ENCODE results near the gene PIWIL4. TPM values are rescaled to one million over a fixed set of nuclear protein-coding genes. Genes with fewer than 3 reads are reported as not detected.

The PIWIL4 gene
- total RNA-seq, 2 experiments from 2014 or later = 0.15 to 0.22 TPM

DNA sequence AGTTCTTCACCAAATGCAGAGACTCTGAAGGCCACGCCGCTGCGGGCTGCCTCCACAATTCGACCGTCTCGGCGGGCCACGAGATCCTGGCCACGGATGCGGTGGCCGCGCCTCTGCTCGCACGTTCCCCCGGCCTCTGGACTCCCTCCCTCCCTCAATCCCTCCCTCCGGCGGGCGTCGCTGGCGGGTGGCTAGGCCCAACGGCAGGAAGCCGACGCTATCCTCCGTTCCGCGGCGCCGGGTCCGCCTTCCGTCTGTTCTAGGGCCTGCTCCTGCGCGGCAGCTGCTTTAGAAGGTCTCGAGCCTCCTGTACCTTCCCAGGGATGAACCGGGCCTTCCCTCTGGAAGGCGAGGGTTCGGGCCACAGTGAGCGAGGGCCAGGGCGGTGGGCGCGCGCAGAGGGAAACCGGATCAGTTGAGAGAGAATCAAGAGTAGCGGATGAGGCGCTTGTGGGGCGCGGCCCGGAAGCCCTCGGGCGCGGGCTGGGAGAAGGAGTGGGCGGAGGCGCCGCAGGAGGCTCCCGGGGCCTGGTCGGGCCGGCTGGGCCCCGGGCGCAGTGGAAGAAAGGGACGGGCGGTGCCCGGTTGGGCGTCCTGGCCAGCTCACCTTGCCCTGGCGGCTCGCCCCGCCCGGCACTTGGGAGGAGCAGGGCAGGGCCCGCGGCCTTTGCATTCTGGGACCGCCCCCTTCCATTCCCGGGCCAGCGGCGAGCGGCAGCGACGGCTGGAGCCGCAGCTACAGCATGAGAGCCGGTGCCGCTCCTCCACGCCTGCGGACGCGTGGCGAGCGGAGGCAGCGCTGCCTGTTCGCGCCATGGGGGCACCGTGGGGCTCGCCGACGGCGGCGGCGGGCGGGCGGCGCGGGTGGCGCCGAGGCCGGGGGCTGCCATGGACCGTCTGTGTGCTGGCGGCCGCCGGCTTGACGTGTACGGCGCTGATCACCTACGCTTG is 23.2 kb upstream of the PIWIL4 start, which contains the start of gene FUT4:
FUT4 (plus strand) TSS at position 227 of the 951 bp plus-strand sequence; CDS start at position 440, 213 bp downstream.
- Histone ChIP-seq H4K20me1 (ENCODE audit: insufficient read depth, low read length) (no peaks in the 10 kb centered on the region), H3K9me2 (ENCODE audit: insufficient read depth, low read length) (no peaks in the 10 kb centered on the region), H3K27ac (ENCODE audit: low read depth, low read length, poor library complexity, severe bottlenecking) (peak within 1 kb of the TSS; percentile 28), H3K4me2 (ENCODE audit: low read length) (peak within 1 kb of the TSS; percentile 53), H3K36me3 (ENCODE audit: insufficient read depth, low read length) (no peaks in the 10 kb centered on the region), H3K4me1 (ENCODE audit: insufficient read depth, low read length, poor library complexity, severe bottlenecking) (peaks cover 11% of the 10 kb centered on the region), H3K79me2 (ENCODE audit: insufficient read depth, low read depth, low read length) (no peaks in the 10 kb centered on the region), H3K9me3 (ENCODE audit: low read length) (no peaks in the 10 kb centered on the region), H3K4me3 (ENCODE audit: low read depth, low read length, poor library complexity, severe bottlenecking) (peak within 1 kb of the TSS; percentile 69), H2AFZ (ENCODE audit: low read length) (peak within 1 kb of the TSS; percentile 82)
- TF ChIP-seq, protein P1, sequence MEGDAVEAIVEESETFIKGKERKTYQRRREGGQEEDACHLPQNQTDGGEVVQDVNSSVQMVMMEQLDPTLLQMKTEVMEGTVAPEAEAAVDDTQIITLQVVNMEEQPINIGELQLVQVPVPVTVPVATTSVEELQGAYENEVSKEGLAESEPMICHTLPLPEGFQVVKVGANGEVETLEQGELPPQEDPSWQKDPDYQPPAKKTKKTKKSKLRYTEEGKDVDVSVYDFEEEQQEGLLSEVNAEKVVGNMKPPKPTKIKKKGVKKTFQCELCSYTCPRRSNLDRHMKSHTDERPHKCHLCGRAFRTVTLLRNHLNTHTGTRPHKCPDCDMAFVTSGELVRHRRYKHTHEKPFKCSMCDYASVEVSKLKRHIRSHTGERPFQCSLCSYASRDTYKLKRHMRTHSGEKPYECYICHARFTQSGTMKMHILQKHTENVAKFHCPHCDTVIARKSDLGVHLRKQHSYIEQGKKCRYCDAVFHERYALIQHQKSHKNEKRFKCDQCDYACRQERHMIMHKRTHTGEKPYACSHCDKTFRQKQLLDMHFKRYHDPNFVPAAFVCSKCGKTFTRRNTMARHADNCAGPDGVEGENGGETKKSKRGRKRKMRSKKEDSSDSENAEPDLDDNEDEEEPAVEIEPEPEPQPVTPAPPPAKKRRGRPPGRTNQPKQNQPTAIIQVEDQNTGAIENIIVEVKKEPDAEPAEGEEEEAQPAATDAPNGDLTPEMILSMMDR (conservative IDR thresholded peaks at IDR 0.05; ENCODE audit: low read length) = no peak
- no peak for TF ChIP-seq EZH2phosphoT487 (IDR thresholded peaks at IDR 0.05; ENCODE audit: borderline replicate concordance, low read depth, low read length)
- peak; percentile 69 for DNase-seq (ENCODE audit: low spot score)
- intact Hi-C loops (cut with micrococcal nuclease; ENCODE audit: unreplicated experiment) = no loop called here
- no TSS peak for BruUV-seq (replicated peaks)
- ChIA-PET CTCF (ENCODE audit: unreplicated experiment) (no interaction called here), POLR2A (no interaction called here)

DNA sequence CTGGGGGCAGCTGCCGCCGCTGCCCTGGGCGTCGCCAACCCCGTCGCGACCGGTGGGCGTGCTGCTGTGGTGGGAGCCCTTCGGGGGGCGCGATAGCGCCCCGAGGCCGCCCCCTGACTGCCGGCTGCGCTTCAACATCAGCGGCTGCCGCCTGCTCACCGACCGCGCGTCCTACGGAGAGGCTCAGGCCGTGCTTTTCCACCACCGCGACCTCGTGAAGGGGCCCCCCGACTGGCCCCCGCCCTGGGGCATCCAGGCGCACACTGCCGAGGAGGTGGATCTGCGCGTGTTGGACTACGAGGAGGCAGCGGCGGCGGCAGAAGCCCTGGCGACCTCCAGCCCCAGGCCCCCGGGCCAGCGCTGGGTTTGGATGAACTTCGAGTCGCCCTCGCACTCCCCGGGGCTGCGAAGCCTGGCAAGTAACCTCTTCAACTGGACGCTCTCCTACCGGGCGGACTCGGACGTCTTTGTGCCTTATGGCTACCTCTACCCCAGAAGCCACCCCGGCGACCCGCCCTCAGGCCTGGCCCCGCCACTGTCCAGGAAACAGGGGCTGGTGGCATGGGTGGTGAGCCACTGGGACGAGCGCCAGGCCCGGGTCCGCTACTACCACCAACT is 22.4 kb upstream of the PIWIL4 start:
- Histone ChIP-seq H4K20me1 (ENCODE audit: insufficient read depth, low read length) (no peaks in the 10 kb centered on the region), H2AFZ (ENCODE audit: low read length) (peak overlapping the region; percentile 82; the same call in 1 of the 2 replicates), H3K9me2 (ENCODE audit: insufficient read depth, low read length) (no peaks in the 10 kb centered on the region), H3K27ac (ENCODE audit: low read depth, low read length, poor library complexity, severe bottlenecking) (no peak overlapping the region), H3K79me2 (ENCODE audit: insufficient read depth, low read depth, low read length) (no peaks in the 10 kb centered on the region), H3K9me3 (ENCODE audit: low read length) (no peaks in the 10 kb centered on the region), H3K4me2 (ENCODE audit: low read length) (peak overlapping the region; percentile 53), H3K4me1 (ENCODE audit: insufficient read depth, low read length, poor library complexity, severe bottlenecking) (peaks cover 11% of the 10 kb centered on the region), H3K36me3 (ENCODE audit: insufficient read depth, low read length) (no peaks in the 10 kb centered on the region), H3K4me3 (ENCODE audit: low read depth, low read length, poor library complexity, severe bottlenecking) (peak overlapping the region; percentile 69)
- intact Hi-C loops (cut with micrococcal nuclease; ENCODE audit: unreplicated experiment) = no loop called here
- BruUV-seq (replicated peaks) = no TSS peak
- CTCF ChIA-PET (ENCODE audit: unreplicated experiment) = no interaction called here
- no peak for TF ChIP-seq EZH2phosphoT487 (IDR thresholded peaks at IDR 0.05; ENCODE audit: borderline replicate concordance, low read depth, low read length)
- TF ChIP-seq, protein P1 (conservative IDR thresholded peaks at IDR 0.05; ENCODE audit: low read length) = 0 out of 2 replicates have a peak, but pooled peaks have one; percentile 19
- no peak for DNase-seq (ENCODE audit: low spot score)
- POLR2A ChIA-PET = no interaction called here
